ENCODE data around the gene IGBP1. TPM values are rescaled to one million over a fixed set of nuclear protein-coding genes. Genes with fewer than 3 reads are reported as not detected.
A peak's percentile ranks its signal among the peaks of the same experiment; 100 is the strongest.
"Not testable (repeated sequence)": the region's sequence is repeated elsewhere in the genome, so short reads cannot be mapped to it uniquely, and the experiment has no call there.

IGBP1 gene
- total RNA-seq, 1 donor from 2014 or later, result 52.7 TPM

GRCh38 chrX:70139736-70140135, 6.5 kb downstream of the IGBP1 start:
- ATAC-seq (ENCODE audit: poor library complexity), result no peak
- intact Hi-C loops (cut with DNase I), result no loop called here

GRCh38 chrX:70141373-70141772, 8.1 kb downstream of the IGBP1 start:
- intact Hi-C loops (cut with DNase I), result no loop called here
- ATAC-seq (ENCODE audit: poor library complexity) (no peak), DNase-seq (no peak)

More at GRCh38 chrX:70139736-70140135, 6.5 kb downstream of the IGBP1 start:
- DNase-seq, result no peak

DNA sequence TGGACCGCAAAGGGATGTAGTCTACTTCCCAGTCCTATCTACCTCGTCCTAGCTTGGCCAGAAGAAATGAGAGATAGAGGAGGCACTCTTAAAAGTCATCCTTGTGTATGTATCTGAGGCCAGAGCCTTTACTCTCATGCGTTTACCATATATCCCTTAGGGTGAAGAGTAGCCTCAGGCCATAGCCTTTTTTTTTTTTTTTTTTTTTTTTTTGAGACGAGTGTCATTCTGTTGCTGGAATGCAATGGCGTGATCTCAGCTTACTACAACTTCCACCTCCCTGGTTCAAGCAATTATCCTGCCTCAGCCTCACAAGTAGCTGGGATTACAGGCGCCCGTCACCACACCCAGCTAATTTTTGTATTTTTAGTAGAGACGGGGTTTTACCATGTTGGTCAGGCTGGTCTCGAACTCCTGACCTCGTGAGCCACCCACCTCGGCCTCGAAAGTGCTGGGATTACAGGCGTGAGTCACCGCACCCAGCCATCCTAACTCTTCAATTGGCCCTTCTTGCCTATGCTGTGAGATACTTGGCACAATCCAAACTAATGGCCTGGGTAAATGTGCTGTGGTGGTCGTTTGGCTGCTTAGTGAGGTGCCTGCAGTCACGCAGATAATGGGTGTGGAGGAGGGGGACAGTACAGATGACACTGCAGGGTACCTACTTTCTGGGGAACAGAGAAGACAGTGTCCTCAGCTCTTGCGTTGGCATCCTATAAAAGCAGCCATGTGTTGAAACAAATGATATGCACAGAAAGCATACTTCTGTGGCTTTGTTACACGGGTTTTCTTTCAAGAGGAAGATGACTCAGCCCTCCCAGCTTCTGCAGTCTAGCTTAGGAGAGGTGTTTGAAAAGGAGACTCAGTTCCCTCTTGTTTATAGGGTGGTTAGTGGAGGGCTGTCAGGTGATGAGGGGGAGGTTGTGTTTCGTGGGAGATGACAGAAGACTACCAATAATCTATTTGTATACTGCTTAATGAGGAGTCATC, 33.6 kb downstream of the IGBP1 start:
- ATAC-seq (ENCODE audit: poor library complexity) (no peak), DNase-seq (no peak)
- intact Hi-C loops (cut with DNase I), result no loop called here

DNA sequence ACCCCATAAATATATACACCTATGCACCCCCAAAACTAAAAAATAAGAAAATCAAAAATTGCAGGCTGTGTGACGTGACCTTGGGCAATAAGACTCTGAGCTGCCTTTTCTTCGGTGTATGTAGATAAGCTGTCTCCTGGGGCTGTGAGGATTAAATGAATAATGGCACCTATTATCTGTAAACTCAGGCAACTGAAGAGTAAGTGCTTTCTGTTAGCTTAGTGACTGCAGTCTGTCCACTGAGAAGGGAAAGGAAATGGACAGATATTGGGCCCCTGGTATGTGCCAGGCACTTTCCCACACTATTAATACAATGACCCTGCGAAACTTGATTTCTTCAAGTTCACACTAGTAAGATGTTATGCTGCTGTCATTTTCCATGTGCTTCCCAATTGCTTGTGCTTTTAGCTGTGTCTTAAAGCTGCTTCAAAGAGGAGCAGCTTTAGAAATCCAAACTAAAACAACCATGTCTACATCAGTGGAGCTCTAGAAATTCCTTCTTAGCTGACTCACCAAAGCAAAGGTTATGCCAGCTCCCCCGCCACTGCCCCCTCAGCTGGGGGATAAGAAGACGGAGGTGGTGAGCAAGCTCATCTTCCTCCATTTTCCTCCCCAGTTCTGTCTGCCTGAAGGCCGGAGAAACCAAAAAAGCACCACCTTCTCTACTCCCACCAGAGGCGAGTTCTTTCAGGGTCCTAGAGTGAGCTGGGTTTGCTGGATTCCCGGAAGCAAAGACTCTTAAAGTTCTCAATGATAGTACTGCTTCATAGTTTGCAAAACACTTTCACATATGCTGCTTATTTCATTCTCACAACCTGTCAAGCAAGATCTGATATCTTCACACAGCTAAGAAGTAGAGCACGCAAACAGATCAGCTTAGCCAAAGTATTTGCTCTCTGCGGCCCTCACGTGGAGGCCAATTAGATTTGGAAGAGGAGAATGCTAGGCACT, 35.3 kb downstream of the IGBP1 start:
- intact Hi-C loops (cut with DNase I), result no loop called here
- ATAC-seq (ENCODE audit: poor library complexity), result peak; percentile 48

GRCh38 chrX:70169281-70169680, 36.0 kb downstream of the IGBP1 start:
- intact Hi-C loops (cut with DNase I), result no loop called here
- ATAC-seq (ENCODE audit: poor library complexity), result no peak

More for the DNA sequence above, 35.3 kb downstream of the IGBP1 start:
- no peak for DNase-seq

DNA sequence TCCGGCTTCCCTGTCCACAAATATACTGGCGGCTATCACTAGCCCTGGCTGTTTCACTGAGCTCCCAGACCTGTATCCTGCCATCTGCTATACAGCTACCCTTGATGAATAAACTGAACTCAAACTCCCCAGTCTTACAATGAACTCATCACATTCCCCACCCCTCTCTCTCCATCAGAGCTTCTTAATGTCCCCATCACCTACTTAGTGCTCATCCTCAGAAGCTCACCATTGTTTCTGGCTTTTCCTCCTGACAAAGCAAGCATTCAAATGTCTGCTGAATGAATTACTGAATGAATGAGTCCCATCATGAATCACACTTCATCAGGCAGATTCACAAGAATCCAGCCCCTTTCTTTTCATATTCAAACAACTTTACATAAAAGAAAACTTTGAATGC, 38.4 kb downstream of the IGBP1 start:
- intact Hi-C loops (cut with DNase I), result no loop called here
- ATAC-seq (ENCODE audit: poor library complexity) (no peak), DNase-seq (no peak)

More at GRCh38 chrX:70169281-70169680, 36.0 kb downstream of the IGBP1 start:
- DNase-seq, result no peak

GRCh38 chrX:70172221-70172620, 39.0 kb downstream of the IGBP1 start:
- no peak for ATAC-seq (ENCODE audit: poor library complexity)
- no peak for DNase-seq
- intact Hi-C loops (cut with DNase I), result no loop called here

DNA sequence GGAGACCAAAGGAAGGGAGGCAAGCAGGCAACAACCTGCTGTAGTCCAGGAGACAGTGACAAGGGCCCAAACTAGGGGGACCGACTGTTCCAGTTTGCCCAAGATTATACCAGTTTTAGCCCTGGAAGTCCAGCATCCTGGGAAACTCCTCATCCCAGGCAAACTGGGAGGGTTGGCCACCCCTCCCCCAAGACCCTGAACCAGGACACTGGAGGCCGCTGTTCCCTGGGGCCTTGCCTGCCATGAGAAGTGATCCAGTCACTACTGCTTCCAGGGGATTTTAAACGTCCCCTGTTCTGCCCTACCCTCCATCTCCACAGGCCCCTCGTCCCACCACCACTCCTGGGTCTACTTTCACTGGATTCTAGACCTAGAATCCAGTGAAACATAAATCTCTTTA, 39.7 kb downstream of the IGBP1 start:
- ATAC-seq (ENCODE audit: poor library complexity), result no peak
- DNase-seq, result no peak
- intact Hi-C loops (cut with DNase I), result no loop called here

GRCh38 chrX:70174754-70175153, 41.5 kb downstream of the IGBP1 start:
- no peak for ATAC-seq (ENCODE audit: poor library complexity)
- intact Hi-C loops (cut with DNase I), result no loop called here
- DNase-seq, result no peak

GRCh38 chrX:70175338-70175737, 42.1 kb downstream of the IGBP1 start:
- ATAC-seq (ENCODE audit: poor library complexity), result no peak
- no peak for DNase-seq
- intact Hi-C loops (cut with DNase I), result no loop called here

DNA sequence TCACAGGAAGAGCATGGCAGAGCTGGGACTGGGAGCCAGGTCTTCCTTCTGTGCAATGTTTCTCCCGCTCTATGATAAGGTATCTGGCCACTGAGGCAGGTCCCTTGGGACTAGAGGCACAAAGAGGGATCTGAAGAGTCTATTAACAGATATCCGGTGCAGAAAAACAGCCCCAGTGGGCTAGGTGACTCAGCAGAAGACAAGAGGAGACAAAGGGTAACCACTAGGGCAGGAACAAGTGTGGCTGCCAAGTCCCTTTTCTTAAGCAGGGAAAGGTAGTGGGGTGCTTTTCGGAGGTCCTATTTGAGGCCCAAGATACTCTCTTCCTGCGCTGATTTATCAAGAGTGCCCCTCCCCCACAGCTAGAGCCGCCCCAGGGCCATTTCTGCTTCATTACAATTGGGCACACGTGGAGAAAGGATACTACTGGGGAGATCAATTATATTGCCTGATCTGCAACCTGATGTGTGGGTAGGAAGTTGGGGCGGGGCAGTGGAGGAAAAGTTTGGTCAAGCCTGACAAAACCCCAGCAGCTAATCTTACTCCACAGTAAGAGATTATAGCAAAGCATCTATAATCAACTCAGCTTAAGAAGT, 43.8 kb downstream of the IGBP1 start, which contains the start of gene DGAT2L6:
DGAT2L6 (plus strand) TSS at position 546 of the 596 bp plus-strand sequence. CDS start 100 bp downstream, outside the sequence.
- ATAC-seq (ENCODE audit: poor library complexity), result no peak
- DNase-seq, result no peak
- intact Hi-C loops (cut with DNase I), result no loop called here

GRCh38 chrX:70183091-70183490, 49.8 kb downstream of the IGBP1 start:
- ATAC-seq (ENCODE audit: poor library complexity), result no peak

DNA sequence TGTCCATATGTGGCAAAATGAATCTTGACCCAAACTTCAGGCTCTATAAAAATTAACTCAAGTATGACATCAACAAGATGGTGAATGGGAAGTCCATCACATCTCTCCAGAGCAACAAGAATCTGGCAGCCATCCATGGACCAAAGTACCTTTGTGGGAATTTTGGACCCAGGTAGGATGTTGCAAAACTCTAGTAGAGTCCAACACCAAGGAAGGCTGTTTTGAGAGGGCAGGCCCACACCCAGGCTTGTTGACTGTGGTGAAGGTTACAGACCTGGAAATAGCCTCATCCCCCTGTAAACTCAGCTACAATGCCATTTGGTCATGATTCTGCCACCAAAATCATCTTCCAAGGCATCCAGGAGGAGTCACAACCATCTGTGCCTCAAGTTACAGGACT, 57.0 kb downstream of the IGBP1 start:
- DNase-seq (no peak), ATAC-seq (ENCODE audit: poor library complexity) (no peak)
- intact Hi-C loops (cut with DNase I), result no loop called here

More at GRCh38 chrX:70183091-70183490, 49.8 kb downstream of the IGBP1 start:
- DNase-seq, result no peak
- intact Hi-C loops (cut with DNase I), result no loop called here

DNA sequence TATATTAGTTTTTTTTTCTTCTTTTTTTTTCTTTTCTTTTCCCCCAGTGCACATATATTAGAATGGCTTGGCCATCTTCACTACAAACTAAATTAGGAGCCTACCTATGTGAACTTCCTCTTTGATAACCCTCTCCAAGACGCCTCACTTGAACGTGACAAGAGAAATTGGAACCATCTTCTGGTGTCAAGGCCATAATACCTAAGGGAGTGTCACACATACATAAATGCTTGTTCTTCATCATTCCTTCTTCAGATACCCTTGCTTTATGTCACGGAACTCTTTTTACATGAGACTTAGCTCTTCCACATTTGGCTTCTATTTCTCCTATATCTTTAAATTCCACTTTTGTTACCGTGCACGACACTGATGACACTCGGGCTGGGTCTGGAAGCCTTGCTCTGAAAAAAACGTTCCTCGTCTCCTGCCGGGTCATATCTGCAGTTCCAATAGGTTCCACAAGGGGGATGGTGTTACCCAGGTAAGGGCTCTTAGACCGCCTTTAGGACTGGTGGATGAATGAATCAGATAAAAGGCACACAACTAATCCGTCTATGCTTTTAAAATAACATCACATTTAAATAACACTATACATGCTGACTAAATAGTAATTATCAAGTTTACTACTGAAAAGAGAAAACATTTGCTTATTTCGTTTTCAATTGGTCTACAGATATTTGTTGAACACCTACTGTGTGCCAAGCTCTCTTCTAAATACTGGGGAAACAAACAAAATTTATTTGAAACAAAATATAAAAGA, 63.9 kb downstream of the IGBP1 start:
- ATAC-seq (ENCODE audit: poor library complexity), result no peak
- DNase-seq, result no peak
- intact Hi-C loops (cut with DNase I), result loop anchor here (5.0 kb wide), 1 partner anchor 65 kb away; the partner anchor contains the start of gene P2RY4

- no peak for DNase-seq
- ATAC-seq (ENCODE audit: poor library complexity), result no peak
- intact Hi-C loops (cut with DNase I), result no loop called here
Observed at GRCh38 chrX:70201732-70202131, 68.5 kb downstream of the IGBP1 start.

- intact Hi-C loops (cut with DNase I), result no loop called here
- no peak for ATAC-seq (ENCODE audit: poor library complexity)
- DNase-seq, result no peak
Observed at GRCh38 chrX:70208479-70208878, 75.2 kb downstream of the IGBP1 start.

DNA sequence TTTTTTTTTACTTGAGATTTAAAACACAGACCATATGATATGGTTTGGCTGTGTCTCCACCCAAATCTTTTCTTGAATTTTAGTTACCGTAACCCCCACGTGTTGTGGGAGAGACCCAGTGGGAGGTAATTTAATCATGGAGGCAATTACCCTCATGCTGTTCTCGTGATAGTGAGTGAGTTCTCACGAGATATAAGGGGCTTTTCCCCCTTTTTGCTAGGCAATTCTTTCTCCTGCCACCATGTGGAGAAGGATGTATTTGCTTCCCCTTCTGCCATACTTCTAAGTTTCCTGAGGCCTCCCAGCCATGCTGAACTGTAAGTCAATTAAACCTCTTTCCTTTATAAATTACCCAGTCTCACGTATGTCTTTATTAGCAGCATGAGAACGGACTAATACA, 76.3 kb downstream of the IGBP1 start:
- DNase-seq; ATAC-seq (ENCODE audit: poor library complexity); intact Hi-C loops (cut with DNase I): not testable (repeated sequence)
